NCI-H146 (cell line): ENCODE measurements around the gene TMEM132E.

Experiments used
- DNase-seq: peaks from one replicate; lab custom pipeline; 2025; lab: John Stamatoyannopoulos, UW

TMEM132E gene

GRCh38 chr17:34570506-34570905 is 8.9 kb upstream of the TMEM132E start:
- no peak for DNase-seq

- DNase-seq, result no peak
These were observed 7.8 kb upstream of the TMEM132E start for GRCh38 chr17:34571428-34572130.

- no peak for DNase-seq
These were observed 6.9 kb upstream of the TMEM132E start for GRCh38 chr17:34572483-34572882.

- no peak for DNase-seq
These were observed 4.2 kb upstream of the TMEM132E start for GRCh38 chr17:34575182-34575581.

- DNase-seq, result no peak
These were observed 1.4 kb upstream of the TMEM132E start for GRCh38 chr17:34578016-34578415.

GRCh38 chr17:34578656-34579016 is 746 bp upstream of the TMEM132E start:
- DNase-seq, result no peak

- no peak for DNase-seq
These were observed 750 bp downstream of the TMEM132E start for GRCh38 chr17:34579979-34580684.

- no peak for DNase-seq
These were observed 1.5 kb downstream of the TMEM132E start for GRCh38 chr17:34580685-34581445.

- no peak for DNase-seq
These were observed 2.2 kb downstream of the TMEM132E start for GRCh38 chr17:34581446-34582184.

- DNase-seq, result no peak
These were observed 3.0 kb downstream of the TMEM132E start for GRCh38 chr17:34582185-34582900.

- DNase-seq, result no peak
These were observed 3.5 kb downstream of the TMEM132E start for GRCh38 chr17:34582901-34583245.

- no peak for DNase-seq
These were observed 5.5 kb downstream of the TMEM132E start for GRCh38 chr17:34584805-34585416.

- no peak for DNase-seq
These were observed 7.0 kb downstream of the TMEM132E start for GRCh38 chr17:34586346-34586846.

- DNase-seq, result no peak
These were observed 8.9 kb downstream of the TMEM132E start for GRCh38 chr17:34588266-34588665.

- no peak for DNase-seq
These were observed 10.0 kb downstream of the TMEM132E start for GRCh38 chr17:34589120-34589965.

- no peak for DNase-seq
These were observed 12.6 kb downstream of the TMEM132E start for GRCh38 chr17:34592002-34592401.

GRCh38 chr17:34596920-34597319 is 17.5 kb downstream of the TMEM132E start:
- no peak for DNase-seq

GRCh38 chr17:34598161-34598776 is 18.9 kb downstream of the TMEM132E start:
- no peak for DNase-seq

- DNase-seq, result no peak
These were observed 22.0 kb downstream of the TMEM132E start for GRCh38 chr17:34601416-34601815.

- DNase-seq, result no peak
These were observed 24.6 kb downstream of the TMEM132E start for GRCh38 chr17:34603974-34604373.
